WTC11 (cell line): ENCODE data around the gene TTC33. TPM values are rescaled to one million over a fixed set of nuclear protein-coding genes. Genes with fewer than 3 reads are reported as not detected.

Experiments used
- ATAC-seq: fragments of 200-7000 bp; cut with Tn5 transposase; 2 replicates; pipeline ENCODE4 v1.10.0; 2021; ENCODE audit warnings: mild to moderate bottlenecking, moderate library complexity
- CTCF ChIA-PET: fragments of 300-600 bp; sonication (Branson Sonifier 250); formaldehyde crosslinking; loops from one replicate; lab custom pipeline; 2021; ENCODE audit warnings: antibody characterized with exemption; lab: Charles Lee
- POLR2A ChIA-PET: fragments of 350-600 bp; sonication (Branson Sonifier 250); formaldehyde crosslinking; loops from one replicate; lab custom pipeline; 2021; ENCODE audit warnings: antibody characterized with exemption; lab: Charles Lee
- DNase-seq: peaks from one replicate; pipeline ENCODE4 v3.0.0; 2021; ENCODE audit warnings: low spot score
- H3K27ac Mint-ChIP-seq: 2 replicates; pipeline ENCODE4 v1.8.0; 2021; ENCODE audit warnings: mixed read lengths
- H3K27me3 Mint-ChIP-seq: 2 replicates; pipeline ENCODE4 v1.8.0; 2021; ENCODE audit warnings: low read depth, mild to moderate bottlenecking, moderate library complexity, mixed read lengths
- H3K36me3 Mint-ChIP-seq: 2 replicates; pipeline ENCODE4 v1.8.0; 2021; ENCODE audit warnings: mixed read lengths
- H3K4me1 Mint-ChIP-seq: 2 replicates; pipeline ENCODE4 v1.8.0; 2022; ENCODE audit warnings: mixed read lengths
- H3K4me3 Mint-ChIP-seq: 2 replicates; pipeline ENCODE4 v1.8.0; 2021; ENCODE audit warnings: mild to moderate bottlenecking, moderate library complexity, mixed read lengths
- H3K9me3 Mint-ChIP-seq: 2 replicates; pipeline ENCODE4 v1.8.0; 2021; ENCODE audit warnings: mixed read lengths
- ATF6 ChIP-seq: sonication (generic); formaldehyde crosslinking; IDR thresholded peaks from 2 replicates; pipeline ENCODE4 v1.8.1; 2023; ENCODE audit warnings: mild to moderate bottlenecking, missing genetic modification reagents
- CREM ChIP-seq: sonication (generic); formaldehyde crosslinking; IDR thresholded peaks from 2 replicates; pipeline ENCODE4 v1.8.1; 2022; ENCODE audit warnings: mild to moderate bottlenecking, missing genetic modification reagents, moderate library complexity
- E2F5 ChIP-seq: sonication (generic); formaldehyde crosslinking; IDR thresholded peaks from 2 replicates; pipeline ENCODE4 v1.8.1; 2022; ENCODE audit warnings: mild to moderate bottlenecking, moderate library complexity, missing genetic modification reagents
- HMGXB4 ChIP-seq: sonication (generic); formaldehyde crosslinking; IDR thresholded peaks from 2 replicates; pipeline ENCODE4 v1.8.1; 2023; ENCODE audit warnings: mild to moderate bottlenecking, moderate library complexity, missing genetic modification reagents
- MAX ChIP-seq: sonication (generic); formaldehyde crosslinking; IDR thresholded peaks from 2 replicates; pipeline ENCODE4 v1.8.0; 2022; ENCODE audit warnings: mild to moderate bottlenecking, missing genetic modification reagents
- SOX15 ChIP-seq: fragments of 250-450 bp; sonication (Bioruptor Pico); IDR thresholded peaks from 2 replicates; pipeline ENCODE4 v1.9.0; 2021; ENCODE audit warnings: mild to moderate bottlenecking
- TEAD4 ChIP-seq: sonication (generic); formaldehyde crosslinking; IDR thresholded peaks from 2 replicates; pipeline ENCODE4 v1.8.0; 2022; ENCODE audit warnings: mild to moderate bottlenecking, missing genetic modification reagents
- ZBTB21 ChIP-seq: sonication (generic); formaldehyde crosslinking; IDR thresholded peaks from 2 replicates; pipeline ENCODE4 v1.8.1; 2023; ENCODE audit warnings: mild to moderate bottlenecking, missing genetic modification reagents, borderline replicate concordance
- ZNF317 ChIP-seq: sonication (generic); formaldehyde crosslinking; IDR thresholded peaks from 2 replicates; pipeline ENCODE4 v1.8.1; 2023; ENCODE audit warnings: low read depth, mild to moderate bottlenecking, moderate library complexity, missing genetic modification reagents, borderline replicate concordance
- ZNF416 ChIP-seq: fragments of 250-450 bp; sonication (Bioruptor Pico); IDR thresholded peaks from 2 replicates; pipeline ENCODE4 v1.9.0; 2021; ENCODE audit warnings: mild to moderate bottlenecking, inconsistent platforms
- total RNA-seq: library from RNA; stranded (reverse); gene quantifications from 3 replicates; pipeline ENCODE4 v1.2.3, GENCODE V29; 2021
- TF ChIP-seq, protein P1 (sequence below): sonication (generic); formaldehyde crosslinking; IDR thresholded peaks from 2 replicates; pipeline ENCODE4 v1.8.0; 2022; ENCODE audit warnings: missing genetic modification reagents
- TF ChIP-seq, protein P2 (sequence below): sonication (generic); formaldehyde crosslinking; IDR thresholded peaks from 2 replicates; pipeline ENCODE4 v1.8.1; 2022; ENCODE audit warnings: low read depth, mild to moderate bottlenecking, moderate library complexity, missing genetic modification reagents, borderline replicate concordance
- TF ChIP-seq, protein P3 (sequence below): fragments of 250-450 bp; sonication (Bioruptor Pico); IDR thresholded peaks from 2 replicates; pipeline ENCODE4 v1.9.0; 2021; ENCODE audit warnings: mild to moderate bottlenecking
- TF ChIP-seq, protein P4 (sequence below): sonication (generic); formaldehyde crosslinking; IDR thresholded peaks from 2 replicates; pipeline ENCODE4 v1.8.0; 2023; ENCODE audit warnings: missing genetic modification reagents
- TF ChIP-seq, protein P5 (sequence below): fragments of 250-450 bp; sonication (Bioruptor Pico); IDR thresholded peaks from 2 replicates; pipeline ENCODE4 v1.9.0; 2021; ENCODE audit warnings: moderate library complexity, mild to moderate bottlenecking, inconsistent platforms, borderline replicate concordance
- TF ChIP-seq, protein P6 (sequence below): sonication (generic); formaldehyde crosslinking; IDR thresholded peaks from 2 replicates; pipeline ENCODE4 v1.8.1; 2022; ENCODE audit warnings: mild to moderate bottlenecking, missing genetic modification reagents, moderate library complexity, borderline replicate concordance

TTC33 gene
- total RNA-seq, 1 experiment from 2014 or later = 9.2 TPM

DNA sequence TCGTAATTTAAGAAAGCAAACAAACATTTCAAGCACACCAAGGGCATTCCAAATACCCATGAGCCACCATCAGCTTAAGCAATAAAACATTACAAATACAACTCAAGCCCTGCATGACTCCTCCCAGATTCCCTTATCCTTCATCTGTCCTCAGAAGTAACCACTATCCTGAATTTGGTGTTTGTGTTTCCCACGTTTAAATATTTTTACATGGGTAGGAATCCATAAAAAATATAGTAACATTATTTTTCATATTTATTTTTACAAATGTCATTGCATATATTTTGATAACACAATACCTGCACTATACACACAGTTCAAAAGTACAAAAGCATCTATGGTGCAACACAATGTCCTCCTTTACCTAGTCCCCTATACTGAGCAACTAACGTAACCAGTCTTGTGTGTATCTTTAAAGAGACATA, 36.0 kb upstream of the TTC33 start:
- Mint-ChIP-seq H3K9me3 (peaks cover 10% of the 10 kb centered on the region), H3K27ac (no peak overlapping the region), H3K27me3 (no peaks in the 10 kb centered on the region), H3K4me3 (no peak overlapping the region), H3K4me1 (peaks cover 33% of the 10 kb centered on the region), H3K36me3 (peaks cover 25% of the 10 kb centered on the region)
- ChIA-PET CTCF (no interaction called here), POLR2A (no interaction called here)
- DNase-seq (no peak), ATAC-seq (no peak)
- TF ChIP-seq E2F5 (CRISPR knock-in tag) = no peak
- no peak for TF ChIP-seq TEAD4 (CRISPR knock-in tag)
- TF ChIP-seq, protein P1, sequence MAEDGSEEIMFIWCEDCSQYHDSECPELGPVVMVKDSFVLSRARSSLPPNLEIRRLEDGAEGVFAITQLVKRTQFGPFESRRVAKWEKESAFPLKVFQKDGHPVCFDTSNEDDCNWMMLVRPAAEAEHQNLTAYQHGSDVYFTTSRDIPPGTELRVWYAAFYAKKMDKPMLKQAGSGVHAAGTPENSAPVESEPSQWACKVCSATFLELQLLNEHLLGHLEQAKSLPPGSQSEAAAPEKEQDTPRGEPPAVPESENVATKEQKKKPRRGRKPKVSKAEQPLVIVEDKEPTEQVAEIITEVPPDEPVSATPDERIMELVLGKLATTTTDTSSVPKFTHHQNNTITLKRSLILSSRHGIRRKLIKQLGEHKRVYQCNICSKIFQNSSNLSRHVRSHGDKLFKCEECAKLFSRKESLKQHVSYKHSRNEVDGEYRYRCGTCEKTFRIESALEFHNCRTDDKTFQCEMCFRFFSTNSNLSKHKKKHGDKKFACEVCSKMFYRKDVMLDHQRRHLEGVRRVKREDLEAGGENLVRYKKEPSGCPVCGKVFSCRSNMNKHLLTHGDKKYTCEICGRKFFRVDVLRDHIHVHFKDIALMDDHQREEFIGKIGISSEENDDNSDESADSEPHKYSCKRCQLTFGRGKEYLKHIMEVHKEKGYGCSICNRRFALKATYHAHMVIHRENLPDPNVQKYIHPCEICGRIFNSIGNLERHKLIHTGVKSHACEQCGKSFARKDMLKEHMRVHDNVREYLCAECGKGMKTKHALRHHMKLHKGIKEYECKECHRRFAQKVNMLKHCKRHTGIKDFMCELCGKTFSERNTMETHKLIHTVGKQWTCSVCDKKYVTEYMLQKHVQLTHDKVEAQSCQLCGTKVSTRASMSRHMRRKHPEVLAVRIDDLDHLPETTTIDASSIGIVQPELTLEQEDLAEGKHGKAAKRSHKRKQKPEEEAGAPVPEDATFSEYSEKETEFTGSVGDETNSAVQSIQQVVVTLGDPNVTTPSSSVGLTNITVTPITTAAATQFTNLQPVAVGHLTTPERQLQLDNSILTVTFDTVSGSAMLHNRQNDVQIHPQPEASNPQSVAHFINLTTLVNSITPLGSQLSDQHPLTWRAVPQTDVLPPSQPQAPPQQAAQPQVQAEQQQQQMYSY (CRISPR knock-in tag) = no peak
- TF ChIP-seq, protein P2, sequence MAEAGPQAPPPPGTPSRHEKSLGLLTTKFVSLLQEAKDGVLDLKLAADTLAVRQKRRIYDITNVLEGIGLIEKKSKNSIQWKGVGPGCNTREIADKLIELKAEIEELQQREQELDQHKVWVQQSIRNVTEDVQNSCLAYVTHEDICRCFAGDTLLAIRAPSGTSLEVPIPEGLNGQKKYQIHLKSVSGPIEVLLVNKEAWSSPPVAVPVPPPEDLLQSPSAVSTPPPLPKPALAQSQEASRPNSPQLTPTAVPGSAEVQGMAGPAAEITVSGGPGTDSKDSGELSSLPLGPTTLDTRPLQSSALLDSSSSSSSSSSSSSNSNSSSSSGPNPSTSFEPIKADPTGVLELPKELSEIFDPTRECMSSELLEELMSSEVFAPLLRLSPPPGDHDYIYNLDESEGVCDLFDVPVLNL = no peak
- TF ChIP-seq ZNF317 = no peak
- TF ChIP-seq ZBTB21 = no peak
- no peak for TF ChIP-seq MAX (CRISPR knock-in tag)
- TF ChIP-seq, protein P3, sequence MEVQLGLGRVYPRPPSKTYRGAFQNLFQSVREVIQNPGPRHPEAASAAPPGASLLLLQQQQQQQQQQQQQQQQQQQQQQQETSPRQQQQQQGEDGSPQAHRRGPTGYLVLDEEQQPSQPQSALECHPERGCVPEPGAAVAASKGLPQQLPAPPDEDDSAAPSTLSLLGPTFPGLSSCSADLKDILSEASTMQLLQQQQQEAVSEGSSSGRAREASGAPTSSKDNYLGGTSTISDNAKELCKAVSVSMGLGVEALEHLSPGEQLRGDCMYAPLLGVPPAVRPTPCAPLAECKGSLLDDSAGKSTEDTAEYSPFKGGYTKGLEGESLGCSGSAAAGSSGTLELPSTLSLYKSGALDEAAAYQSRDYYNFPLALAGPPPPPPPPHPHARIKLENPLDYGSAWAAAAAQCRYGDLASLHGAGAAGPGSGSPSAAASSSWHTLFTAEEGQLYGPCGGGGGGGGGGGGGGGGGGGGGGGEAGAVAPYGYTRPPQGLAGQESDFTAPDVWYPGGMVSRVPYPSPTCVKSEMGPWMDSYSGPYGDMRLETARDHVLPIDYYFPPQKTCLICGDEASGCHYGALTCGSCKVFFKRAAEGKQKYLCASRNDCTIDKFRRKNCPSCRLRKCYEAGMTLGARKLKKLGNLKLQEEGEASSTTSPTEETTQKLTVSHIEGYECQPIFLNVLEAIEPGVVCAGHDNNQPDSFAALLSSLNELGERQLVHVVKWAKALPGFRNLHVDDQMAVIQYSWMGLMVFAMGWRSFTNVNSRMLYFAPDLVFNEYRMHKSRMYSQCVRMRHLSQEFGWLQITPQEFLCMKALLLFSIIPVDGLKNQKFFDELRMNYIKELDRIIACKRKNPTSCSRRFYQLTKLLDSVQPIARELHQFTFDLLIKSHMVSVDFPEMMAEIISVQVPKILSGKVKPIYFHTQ (CRISPR knock-in tag) = no peak
- TF ChIP-seq, protein P4, sequence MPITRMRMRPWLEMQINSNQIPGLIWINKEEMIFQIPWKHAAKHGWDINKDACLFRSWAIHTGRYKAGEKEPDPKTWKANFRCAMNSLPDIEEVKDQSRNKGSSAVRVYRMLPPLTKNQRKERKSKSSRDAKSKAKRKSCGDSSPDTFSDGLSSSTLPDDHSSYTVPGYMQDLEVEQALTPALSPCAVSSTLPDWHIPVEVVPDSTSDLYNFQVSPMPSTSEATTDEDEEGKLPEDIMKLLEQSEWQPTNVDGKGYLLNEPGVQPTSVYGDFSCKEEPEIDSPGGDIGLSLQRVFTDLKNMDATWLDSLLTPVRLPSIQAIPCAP (CRISPR knock-in tag) = no peak
- TF ChIP-seq CREM (CRISPR knock-in tag) = no peak
- TF ChIP-seq ZNF416 = no peak
- no peak for TF ChIP-seq SOX15 (CRISPR knock-in tag)
- TF ChIP-seq, protein P5, sequence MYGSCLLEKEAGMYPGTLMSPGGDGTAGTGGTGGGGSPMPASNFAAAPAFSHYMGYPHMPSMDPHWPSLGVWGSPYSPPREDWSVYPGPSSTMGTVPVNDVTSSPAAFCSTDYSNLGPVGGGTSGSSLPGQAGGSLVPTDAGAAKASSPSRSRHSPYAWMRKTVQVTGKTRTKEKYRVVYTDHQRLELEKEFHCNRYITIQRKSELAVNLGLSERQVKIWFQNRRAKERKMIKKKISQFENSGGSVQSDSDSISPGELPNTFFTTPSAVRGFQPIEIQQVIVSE (CRISPR knock-in tag) = no peak
- no peak for TF ChIP-seq HMGXB4
- TF ChIP-seq, protein P6, sequence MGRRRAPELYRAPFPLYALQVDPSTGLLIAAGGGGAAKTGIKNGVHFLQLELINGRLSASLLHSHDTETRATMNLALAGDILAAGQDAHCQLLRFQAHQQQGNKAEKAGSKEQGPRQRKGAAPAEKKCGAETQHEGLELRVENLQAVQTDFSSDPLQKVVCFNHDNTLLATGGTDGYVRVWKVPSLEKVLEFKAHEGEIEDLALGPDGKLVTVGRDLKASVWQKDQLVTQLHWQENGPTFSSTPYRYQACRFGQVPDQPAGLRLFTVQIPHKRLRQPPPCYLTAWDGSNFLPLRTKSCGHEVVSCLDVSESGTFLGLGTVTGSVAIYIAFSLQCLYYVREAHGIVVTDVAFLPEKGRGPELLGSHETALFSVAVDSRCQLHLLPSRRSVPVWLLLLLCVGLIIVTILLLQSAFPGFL (CRISPR knock-in tag) = no peak
- TF ChIP-seq ATF6 (CRISPR knock-in tag) = no peak
